ENCODE measurements around the gene GRAMD2B. TPM values are rescaled to one million over a fixed set of nuclear protein-coding genes. Genes with fewer than 3 reads are reported as not detected.

Gene GRAMD2B
- total RNA-seq, 3 donors from 2014 or later: 44.8 to 83.3 (median 55.6) TPM

DNA sequence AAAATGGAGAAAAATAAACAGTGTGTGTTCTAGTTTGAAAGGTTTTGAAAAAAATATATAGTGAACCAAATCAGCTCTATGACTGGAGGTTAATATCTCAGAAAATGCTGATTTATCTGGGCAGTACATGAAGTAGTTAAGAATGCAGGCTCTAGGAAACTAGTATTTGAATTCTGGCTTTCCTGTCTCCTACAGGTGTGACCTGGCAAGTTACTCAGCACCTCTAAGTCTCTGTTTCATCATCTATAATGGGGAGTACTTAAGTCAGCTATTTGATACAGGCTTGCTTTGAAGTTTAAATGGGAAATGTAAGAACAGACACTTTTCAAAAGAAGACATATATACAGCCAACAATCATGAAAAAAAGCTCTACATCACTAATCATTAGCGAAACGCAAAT, 5.2 kb downstream of the GRAMD2B start:
- ATAC-seq (no peak), DNase-seq (no peak)
- Histone ChIP-seq H3K9me3 (no peaks in the 10 kb centered on the region), H3K4me1 (ENCODE audit: low read depth) (peaks cover 8% of the 10 kb centered on the region), H3K4me3 (no peak overlapping the region), H3K36me3 (ENCODE audit: low read depth) (no peaks in the 10 kb centered on the region)
- TF ChIP-seq, protein P1, sequence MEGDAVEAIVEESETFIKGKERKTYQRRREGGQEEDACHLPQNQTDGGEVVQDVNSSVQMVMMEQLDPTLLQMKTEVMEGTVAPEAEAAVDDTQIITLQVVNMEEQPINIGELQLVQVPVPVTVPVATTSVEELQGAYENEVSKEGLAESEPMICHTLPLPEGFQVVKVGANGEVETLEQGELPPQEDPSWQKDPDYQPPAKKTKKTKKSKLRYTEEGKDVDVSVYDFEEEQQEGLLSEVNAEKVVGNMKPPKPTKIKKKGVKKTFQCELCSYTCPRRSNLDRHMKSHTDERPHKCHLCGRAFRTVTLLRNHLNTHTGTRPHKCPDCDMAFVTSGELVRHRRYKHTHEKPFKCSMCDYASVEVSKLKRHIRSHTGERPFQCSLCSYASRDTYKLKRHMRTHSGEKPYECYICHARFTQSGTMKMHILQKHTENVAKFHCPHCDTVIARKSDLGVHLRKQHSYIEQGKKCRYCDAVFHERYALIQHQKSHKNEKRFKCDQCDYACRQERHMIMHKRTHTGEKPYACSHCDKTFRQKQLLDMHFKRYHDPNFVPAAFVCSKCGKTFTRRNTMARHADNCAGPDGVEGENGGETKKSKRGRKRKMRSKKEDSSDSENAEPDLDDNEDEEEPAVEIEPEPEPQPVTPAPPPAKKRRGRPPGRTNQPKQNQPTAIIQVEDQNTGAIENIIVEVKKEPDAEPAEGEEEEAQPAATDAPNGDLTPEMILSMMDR (IDR thresholded peaks at IDR 0.05): no peak
- intact Hi-C loops (cut with DNase I, micrococcal nuclease): no loop called here

DNA sequence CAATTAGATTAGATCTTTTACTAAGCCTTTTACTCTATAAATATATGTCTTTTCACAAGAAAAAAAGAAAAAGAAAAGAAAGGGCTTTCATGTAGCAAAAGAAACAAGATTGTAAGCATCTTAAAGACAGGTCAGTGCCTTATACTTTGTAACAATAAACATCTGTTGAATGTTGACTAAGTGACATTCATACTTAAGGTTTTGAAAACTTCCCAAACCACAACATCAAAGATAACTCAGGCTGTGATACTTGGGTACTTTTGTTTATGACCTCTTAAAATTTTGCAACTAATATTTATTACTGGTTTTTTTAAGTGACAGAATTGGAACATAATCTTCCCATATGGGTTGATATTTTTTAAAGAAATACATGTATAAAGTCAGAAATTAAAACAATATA, 7.4 kb downstream of the GRAMD2B start:
- ATAC-seq (no peak), DNase-seq (no peak)
- no peaks in the 10 kb centered on the region for H3K9me3 ChIP-seq
- TF ChIP-seq, protein P1 (IDR thresholded peaks at IDR 0.05): no peak
- no peaks in the 10 kb centered on the region for H3K4me1 ChIP-seq (ENCODE audit: low read depth)
- intact Hi-C loops (cut with DNase I, micrococcal nuclease): no loop called here
- no peak overlapping the region for H3K4me3 ChIP-seq
- H3K36me3 ChIP-seq (ENCODE audit: low read depth): no peaks in the 10 kb centered on the region

DNA sequence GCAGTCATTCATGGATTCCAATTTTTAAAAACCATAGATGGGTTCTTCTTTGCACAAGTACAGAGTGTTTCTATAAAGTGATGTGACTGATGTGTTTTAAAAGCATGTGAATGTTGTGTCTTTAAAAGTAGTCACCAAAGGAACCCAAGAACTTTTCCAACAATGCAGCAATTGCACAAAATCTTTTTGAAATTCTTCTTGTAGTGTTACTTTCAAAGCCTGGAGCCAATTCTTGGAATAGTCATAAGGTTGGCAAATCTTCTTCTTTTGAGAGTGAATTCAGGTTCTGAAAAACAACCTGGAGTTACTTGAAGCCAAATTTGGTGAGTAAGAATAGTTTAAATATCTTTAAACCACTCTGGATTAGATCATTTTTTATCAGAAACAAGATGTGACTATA, 10.5 kb downstream of the GRAMD2B start:
- intact Hi-C loops (cut with DNase I, micrococcal nuclease): no loop called here
- Histone ChIP-seq H3K4me3 (no peak overlapping the region), H3K36me3 (ENCODE audit: low read depth) (no peaks in the 10 kb centered on the region), H3K9me3 (no peaks in the 10 kb centered on the region), H3K4me1 (ENCODE audit: low read depth) (no peaks in the 10 kb centered on the region)
- TF ChIP-seq, protein P1 (IDR thresholded peaks at IDR 0.05): no peak
- ATAC-seq (no peak), DNase-seq (no peak)

DNA sequence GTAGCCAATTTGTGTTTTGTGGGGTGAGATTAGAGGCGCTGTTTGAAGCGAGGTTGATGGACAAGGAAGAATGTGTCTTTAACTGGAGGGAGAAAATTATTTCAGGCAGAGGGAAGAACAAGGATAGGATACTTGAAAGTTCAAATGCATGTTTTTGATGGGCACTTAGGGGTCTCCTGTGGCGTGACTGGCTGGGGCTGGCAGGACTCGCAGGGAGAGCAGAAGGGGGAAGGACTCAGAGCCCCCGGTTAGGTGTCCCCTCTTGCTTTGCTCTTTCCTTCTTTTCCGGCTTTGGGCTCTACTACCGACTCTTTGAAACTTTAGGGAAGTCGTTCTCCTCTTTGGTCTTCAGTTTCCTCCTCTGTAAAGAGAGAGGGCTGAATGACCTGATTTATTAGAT, 12.1 kb downstream of the GRAMD2B start:
- DNase-seq: no peak
- no peak overlapping the region for H3K4me3 ChIP-seq
- peak; percentile 8 for ATAC-seq
- H3K4me1 ChIP-seq (ENCODE audit: low read depth): no peaks in the 10 kb centered on the region
- H3K9me3 ChIP-seq: no peaks in the 10 kb centered on the region
- intact Hi-C loops (cut with DNase I, micrococcal nuclease): no loop called here
- H3K36me3 ChIP-seq (ENCODE audit: low read depth): no peaks in the 10 kb centered on the region
- TF ChIP-seq, protein P1 (IDR thresholded peaks at IDR 0.05): no peak

DNA sequence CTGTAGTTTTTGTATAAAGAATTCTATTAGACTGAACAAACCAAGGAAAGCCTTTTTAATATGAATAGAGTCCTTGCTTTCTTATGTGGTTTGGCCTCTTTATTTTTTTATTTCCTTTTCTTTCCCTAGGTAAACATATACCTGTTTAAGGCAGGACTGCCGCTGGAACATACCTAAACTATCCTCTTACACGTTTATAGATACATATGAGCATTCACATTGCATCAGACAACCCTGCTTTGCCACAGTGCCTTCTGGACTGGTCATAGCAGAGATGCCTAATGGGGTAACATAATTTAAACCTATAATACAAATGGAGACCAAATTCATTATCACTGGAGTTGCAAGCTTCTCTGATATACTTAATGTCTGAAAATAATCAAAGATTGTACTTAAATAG, 12.5 kb downstream of the GRAMD2B start:
- intact Hi-C loops (cut with DNase I, micrococcal nuclease): no loop called here
- no peaks in the 10 kb centered on the region for H3K36me3 ChIP-seq (ENCODE audit: low read depth)
- no peaks in the 10 kb centered on the region for H3K9me3 ChIP-seq
- H3K4me1 ChIP-seq (ENCODE audit: low read depth): no peaks in the 10 kb centered on the region
- DNase-seq: no peak
- TF ChIP-seq, protein P1 (IDR thresholded peaks at IDR 0.05): no peak
- no peak overlapping the region for H3K4me3 ChIP-seq
- peak; percentile 60 for ATAC-seq

DNA sequence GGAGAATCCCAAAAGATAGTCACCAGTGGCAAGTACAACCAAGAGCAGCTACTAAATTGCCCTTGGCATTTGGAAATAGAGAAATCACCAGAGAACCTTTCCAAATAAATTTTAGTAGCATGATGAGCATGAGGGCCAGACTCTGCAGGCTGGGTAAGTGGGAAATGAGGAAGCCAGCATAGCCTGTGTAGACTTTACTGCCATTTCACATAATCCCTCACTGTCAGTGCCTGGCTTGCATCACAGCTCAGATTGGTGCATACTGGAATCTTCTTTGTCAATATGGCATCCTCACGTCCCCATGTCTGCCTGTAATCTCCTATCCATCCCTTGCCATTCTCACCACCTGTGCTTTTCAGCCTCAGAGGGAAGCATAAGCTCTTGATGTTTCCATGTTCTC, 14.5 kb downstream of the GRAMD2B start:
- no peaks in the 10 kb centered on the region for H3K36me3 ChIP-seq (ENCODE audit: low read depth)
- TF ChIP-seq, protein P1 (IDR thresholded peaks at IDR 0.05): no peak
- H3K4me1 ChIP-seq (ENCODE audit: low read depth): no peaks in the 10 kb centered on the region
- H3K4me3 ChIP-seq: no peak overlapping the region
- no peak for DNase-seq
- no peak for ATAC-seq
- intact Hi-C loops (cut with DNase I, micrococcal nuclease): no loop called here
- no peaks in the 10 kb centered on the region for H3K9me3 ChIP-seq

All from mucosa of descending colon (tissue), 3 donors.